Endodermal cell (in vitro differentiated cells): ENCODE results near the gene DEPDC1B. TPM values are rescaled to one million over a fixed set of nuclear protein-coding genes. Genes with fewer than 3 reads are reported as not detected.

Source experiments
- DNase-seq: peaks from one replicate; pipeline ENCODE4 v3.0.0-alpha.2; 2017
- H3K27ac ChIP-seq: 2 replicates; pipeline ENCODE4 v1.5.1; 2013; ENCODE audit warnings: mild to moderate bottlenecking, low read depth, low read length, moderate library complexity
- H3K27me3 ChIP-seq: 2 replicates; pipeline ENCODE4 v1.6.1; 2013; ENCODE audit warnings: mild to moderate bottlenecking, low read length, moderate library complexity; ENCODE audit not compliant: insufficient read depth, control insufficient read depth, poor library complexity, severe bottlenecking
- H3K36me3 ChIP-seq: 2 replicates; pipeline ENCODE4 v1.7.0; 2013; ENCODE audit warnings: mild to moderate bottlenecking, low read length, moderate library complexity; ENCODE audit not compliant: control insufficient read depth, insufficient read depth
- H3K4me1 ChIP-seq: one replicate; pipeline ENCODE4 v1.7.0; 2013; ENCODE audit warnings: low read length; ENCODE audit not compliant: control insufficient read depth, insufficient read depth
- H3K4me3 ChIP-seq: 2 replicates; pipeline ENCODE4 v1.5.1; 2013; ENCODE audit warnings: mild to moderate bottlenecking, low read length, moderate library complexity
- H3K9ac ChIP-seq: 2 replicates; pipeline ENCODE4 v1.6.1; 2013; ENCODE audit warnings: mild to moderate bottlenecking, low read length, moderate library complexity; ENCODE audit not compliant: poor library complexity, severe bottlenecking; ENCODE audit errors: extremely low read depth
- H3K9me3 ChIP-seq: 2 replicates; pipeline ENCODE4 v1.6.1; 2013; ENCODE audit warnings: mild to moderate bottlenecking, low read length, moderate library complexity; ENCODE audit not compliant: control insufficient read depth
- H3K27ac Mint-ChIP-seq: 2 replicates; pipeline ENCODE4 v1.8.0; 2020; ENCODE audit warnings: mixed read lengths
- H3K27me3 Mint-ChIP-seq: 2 replicates; pipeline ENCODE4 v1.8.0; 2021; ENCODE audit warnings: mild to moderate bottlenecking, mixed read lengths; ENCODE audit not compliant: insufficient read depth
- H3K36me3 Mint-ChIP-seq: 2 replicates; pipeline ENCODE4 v1.8.0; 2020; ENCODE audit warnings: low read depth, mixed read lengths
- H3K4me1 Mint-ChIP-seq: 2 replicates; pipeline ENCODE4 v1.8.0; 2020; ENCODE audit warnings: mixed read lengths
- H3K4me3 Mint-ChIP-seq: 2 replicates; pipeline ENCODE4 v1.8.0; 2020; ENCODE audit warnings: mild to moderate bottlenecking, moderate library complexity, mixed read lengths
- H3K9me3 Mint-ChIP-seq: 2 replicates; pipeline ENCODE4 v1.8.0; 2020; ENCODE audit warnings: mild to moderate bottlenecking, mixed read lengths
- CTCF ChIP-seq: fragments of 200-600 bp; sonication (generic); conservative IDR thresholded peaks from 2 replicates; pipeline ENCODE4 v1.5.0; 2021; ENCODE audit warnings: antibody characterized with exemption, mild to moderate bottlenecking
- WGBS, 2 experiments: methylation state at CpG; one replicate each; pipeline versions ENCODE4 v1.1.5 to v1.1.7; 2013; ENCODE audit warnings: missing lambda C conversion rate in 2 of 2, mixed read lengths in 1 of 2; ENCODE audit not compliant: insufficient coverage in 1 of 2, insufficient read length in 1 of 2; 5-methylcytosine and 5-hydroxymethylcytosine counted together
- total RNA-seq, 2 donors: library from RNA; stranded (reverse); fragmentation: NEBNext Ultra II Directional in 1 of 2; extraction: Animal tissue kit (Norgen Biotek cat#: 25700) in 1 of 2; gene quantifications; 2 replicates in 1 of 2; 3 replicates in 1 of 2; pipeline ENCODE4 v1.2.1, GENCODE V29; 2021

Gene DEPDC1B
- total RNA-seq, 2 donors from 2014 or later: 32.2 to 42.1 TPM

GRCh38 chr5:60671899-60672692, 27.9 kb downstream of the DEPDC1B start:
- no peak for TF ChIP-seq CTCF
- Histone ChIP-seq H3K27me3 (no peaks in the 10 kb centered on the region), H3K4me1 (peaks cover 21% of the 10 kb centered on the region), H3K27ac (no peak overlapping the region), H3K9ac (no peak overlapping the region), H3K9me3 (no peaks in the 10 kb centered on the region), H3K4me3 (peak overlapping the region; percentile 41), H3K36me3 (no peaks in the 10 kb centered on the region)
- peak overlapping the region; percentile 6 for H3K4me3 Mint-ChIP-seq
- H3K27ac Mint-ChIP-seq: peak overlapping the region; percentile 64
- H3K27me3 Mint-ChIP-seq: no peaks in the 10 kb centered on the region
- no peak for DNase-seq
- H3K36me3 Mint-ChIP-seq: no peaks in the 10 kb centered on the region
- peaks cover 47% of the 10 kb centered on the region for H3K4me1 Mint-ChIP-seq
- no peaks in the 10 kb centered on the region for H3K9me3 Mint-ChIP-seq
- WGBS, 2 experiments: 76 to 91% methylated on average over 2 to 6 of the region's 6 CpGs

- H3K36me3 ChIP-seq: no peaks in the 10 kb centered on the region
- H3K9ac ChIP-seq: no peak overlapping the region
- peaks cover 21% of the 10 kb centered on the region for H3K4me1 ChIP-seq
- no peaks in the 10 kb centered on the region for H3K9me3 ChIP-seq
- Mint-ChIP-seq H3K36me3 (peaks cover 13% of the 10 kb centered on the region), H3K27ac (no peak overlapping the region), H3K9me3 (no peaks in the 10 kb centered on the region), H3K4me1 (peaks cover 46% of the 10 kb centered on the region), H3K4me3 (no peak overlapping the region), H3K27me3 (no peaks in the 10 kb centered on the region)
- no peaks in the 10 kb centered on the region for H3K27me3 ChIP-seq
- no peak for DNase-seq
- WGBS, 2 experiments: 92% methylated on average over 2 of the region's 2 CpGs
- no peak overlapping the region for H3K4me3 ChIP-seq
- H3K27ac ChIP-seq: no peak overlapping the region
- no peak for TF ChIP-seq CTCF
Observed at GRCh38 chr5:60670749-60671148, 29.2 kb downstream of the DEPDC1B start.

GRCh38 chr5:60668686-60669304, 31.2 kb downstream of the DEPDC1B start:
- no peak for DNase-seq
- no peak overlapping the region for H3K4me3 ChIP-seq
- Mint-ChIP-seq H3K36me3 (peaks cover 19% of the 10 kb centered on the region), H3K9me3 (no peaks in the 10 kb centered on the region), H3K4me3 (no peak overlapping the region), H3K27me3 (no peaks in the 10 kb centered on the region), H3K4me1 (peaks cover 31% of the 10 kb centered on the region), H3K27ac (no peak overlapping the region)
- H3K27ac ChIP-seq: no peak overlapping the region
- H3K27me3 ChIP-seq: no peaks in the 10 kb centered on the region
- H3K9ac ChIP-seq: no peak overlapping the region
- H3K9me3 ChIP-seq: no peaks in the 10 kb centered on the region
- peak; percentile 86 for TF ChIP-seq CTCF
- peaks cover 17% of the 10 kb centered on the region for H3K4me1 ChIP-seq
- no peaks in the 10 kb centered on the region for H3K36me3 ChIP-seq
